DOHH2 (cell line): ENCODE data around the gene RYR2.

Experiments
- H3F3A ChIP-seq: fragments of 200-600 bp; sonication (generic), shearing (Covaris generic); 2 replicates; pipeline ENCODE4 v1.6.0; 2016; ENCODE audit warnings: antibody characterized with exemption, mild to moderate bottlenecking; ENCODE audit not compliant: control insufficient read depth, insufficient read depth
- H3K27ac ChIP-seq: fragments of 200-600 bp; sonication (generic); 2 replicates; pipeline ENCODE4 v1.5.1; 2014; ENCODE audit warnings: low read depth, mild to moderate bottlenecking, low read length, moderate library complexity
- H3K27me3 ChIP-seq: fragments of 200-600 bp; sonication (generic); 2 replicates; pipeline ENCODE4 v1.6.1; 2014; ENCODE audit warnings: mild to moderate bottlenecking, low read length, mixed read lengths; ENCODE audit not compliant: control insufficient read depth
- H3K36me3 ChIP-seq: fragments of 200-600 bp; sonication (generic); 2 replicates; pipeline ENCODE4 v1.6.1; 2014; ENCODE audit warnings: mild to moderate bottlenecking, low read length, moderate library complexity, mixed read lengths; ENCODE audit not compliant: control insufficient read depth
- H3K4me1 ChIP-seq: fragments of 200-600 bp; sonication (generic); 2 replicates; pipeline ENCODE4 v1.6.1; 2014; ENCODE audit warnings: mild to moderate bottlenecking, low read length, mixed read lengths; ENCODE audit not compliant: control insufficient read depth
- H3K4me2 ChIP-seq: fragments of 200-600 bp; sonication (generic); 2 replicates; pipeline ENCODE4 v1.6.0; 2014; ENCODE audit warnings: mild to moderate bottlenecking, low read length, moderate library complexity
- H3K4me3 ChIP-seq: fragments of 200-600 bp; sonication (generic); 2 replicates; pipeline ENCODE4 v1.5.1; 2014; ENCODE audit warnings: mild to moderate bottlenecking, low read length, mixed read lengths
- H3K79me2 ChIP-seq: fragments of 200-600 bp; sonication (generic); 2 replicates; pipeline ENCODE4 v1.6.1; 2014; ENCODE audit warnings: mild to moderate bottlenecking, low read length, mixed read lengths; ENCODE audit not compliant: control insufficient read depth
- H3K9me2 ChIP-seq: fragments of 200-600 bp; sonication (generic); replicated peaks from 2 replicates; pipeline ENCODE4 v1.6.1; 2014; ENCODE audit warnings: mild to moderate bottlenecking, low read length, mixed read lengths; ENCODE audit not compliant: control insufficient read depth
- H3K9me3 ChIP-seq: fragments of 200-600 bp; sonication (generic); 2 replicates; pipeline ENCODE4 v1.6.1; 2014; ENCODE audit warnings: antibody characterized with exemption, low read length, mixed read lengths; ENCODE audit not compliant: control insufficient read depth, insufficient read depth
- H4K20me1 ChIP-seq: fragments of 200-600 bp; sonication (generic); 2 replicates; pipeline ENCODE4 v1.6.0; 2014; ENCODE audit warnings: low read depth, mild to moderate bottlenecking, antibody characterized with exemption, low read length, moderate library complexity; ENCODE audit not compliant: control insufficient read depth, insufficient read depth
- CTCF ChIP-seq: fragments of 200-600 bp; sonication (generic); IDR thresholded peaks from one replicate; pipeline ENCODE4 v1.5.1; 2014; ENCODE audit warnings: antibody characterized with exemption, mild to moderate bottlenecking, low read depth, low read length; ENCODE audit not compliant: poor library complexity, severe bottlenecking
- EZH2phosphoT487 ChIP-seq: fragments of 200-600 bp; sonication (generic); IDR thresholded peaks from 2 replicates; pipeline ENCODE4 v1.6.1; 2017; ENCODE audit warnings: borderline replicate concordance, mild to moderate bottlenecking, antibody characterized with exemption, low read length, moderate library complexity, mixed read lengths

Gene RYR2

GRCh38 chr1:237405912-237406311 lies 363.9 kb downstream of the RYR2 start:
- TF ChIP-seq CTCF = no peak
- TF ChIP-seq EZH2phosphoT487 = no peak
- Histone ChIP-seq H3K4me1 (no peaks in the 10 kb centered on the region), H4K20me1 (no peaks in the 10 kb centered on the region), H3K79me2 (no peaks in the 10 kb centered on the region), H3K27me3 (no peaks in the 10 kb centered on the region), H3F3A (no peaks in the 10 kb centered on the region), H3K4me3 (no peak overlapping the region), H3K36me3 (no peaks in the 10 kb centered on the region), H3K4me2 (no peak overlapping the region), H3K9me2 (no peaks in the 10 kb centered on the region), H3K9me3 (no peaks in the 10 kb centered on the region), H3K27ac (no peak overlapping the region)

- no peak overlapping the region for H3K4me2 ChIP-seq
- H3K79me2 ChIP-seq = no peaks in the 10 kb centered on the region
- no peak overlapping the region for H3K4me3 ChIP-seq
- H3K36me3 ChIP-seq = no peaks in the 10 kb centered on the region
- no peak overlapping the region for H3K27ac ChIP-seq
- no peaks in the 10 kb centered on the region for H4K20me1 ChIP-seq
- H3F3A ChIP-seq = no peaks in the 10 kb centered on the region
- no peak for TF ChIP-seq EZH2phosphoT487
- TF ChIP-seq CTCF = no peak
- no peaks in the 10 kb centered on the region for H3K4me1 ChIP-seq
- no peaks in the 10 kb centered on the region for H3K27me3 ChIP-seq
- no peaks in the 10 kb centered on the region for H3K9me3 ChIP-seq
- H3K9me2 ChIP-seq = no peaks in the 10 kb centered on the region
Measured at GRCh38 chr1:237411621-237412020, 369.6 kb downstream of the RYR2 start.

- Histone ChIP-seq H3K4me3 (no peak overlapping the region), H3K9me3 (no peaks in the 10 kb centered on the region), H3K27ac (no peak overlapping the region), H3K9me2 (no peaks in the 10 kb centered on the region), H3F3A (no peaks in the 10 kb centered on the region), H3K27me3 (no peaks in the 10 kb centered on the region), H3K4me2 (no peak overlapping the region), H3K36me3 (no peaks in the 10 kb centered on the region), H3K79me2 (no peaks in the 10 kb centered on the region), H4K20me1 (no peaks in the 10 kb centered on the region), H3K4me1 (no peaks in the 10 kb centered on the region)
- no peak for TF ChIP-seq EZH2phosphoT487
- TF ChIP-seq CTCF = no peak
Measured at GRCh38 chr1:237416924-237417655, 375.1 kb downstream of the RYR2 start.
